ENCODE results near the gene OPCML. TPM values are rescaled to one million over a fixed set of nuclear protein-coding genes. Genes with fewer than 3 reads are reported as not detected.

OPCML gene
- polyA plus RNA-seq, 3 donors, result not detected

GRCh38 chr11:133269267-133269666, 263.0 kb downstream of the OPCML start:
- no peaks in the 10 kb centered on the region for H3K36me3 Mint-ChIP-seq
- no peak overlapping the region for H2AFZ ChIP-seq (ENCODE audit: insufficient read depth, low read depth, low read length, poor library complexity, severe bottlenecking)
- WGBS (ENCODE audit: insufficient coverage), result 100% methylated on average over 1 of the region's 2 CpGs
- no peak overlapping the region for H3K27ac Mint-ChIP-seq
- no peak for DNase-seq
- no peaks in the 10 kb centered on the region for H3K79me2 ChIP-seq (ENCODE audit: insufficient read depth, low read length)
- H4K20me1 ChIP-seq (ENCODE audit: insufficient read depth, low read length), result no peaks in the 10 kb centered on the region
- no peaks in the 10 kb centered on the region for H3K27me3 ChIP-seq (ENCODE audit: control insufficient read depth in 2 of 2, insufficient read depth in 2 of 2, low read length in 2 of 2)
- no peaks in the 10 kb centered on the region for H3K9me3 ChIP-seq (replicated peaks in 1 of 2; ENCODE audit: control insufficient read depth in 1 of 2, insufficient read depth in 1 of 2, low read length in 2 of 2)
- H3K36me3 ChIP-seq (replicated peaks in 1 of 2; ENCODE audit: control insufficient read depth in 1 of 2, insufficient read depth in 2 of 2, low read length in 2 of 2), result no peaks in the 10 kb centered on the region
- no peak overlapping the region for H3K9ac ChIP-seq (ENCODE audit: insufficient read depth, low read length, poor library complexity, severe bottlenecking)
- H3K9me3 Mint-ChIP-seq, result peaks cover 0 to 3% (median 0%) of the 10 kb centered on the region in 7 donors
- no peak overlapping the region for H3K4me3 Mint-ChIP-seq
- H3K4me3 ChIP-seq (replicated peaks in 1 of 3; ENCODE audit: low read depth in 2 of 3, low read length in 3 of 3), result no peak overlapping the region
- TF ChIP-seq CTCF (IDR thresholded peaks at IDR 0.05), result no peak
- no peak overlapping the region for H3K4me2 ChIP-seq (replicated peaks; ENCODE audit: extremely low read depth, low read length, poor library complexity, severe bottlenecking)
- intact Hi-C loops (cut with micrococcal nuclease), result no loop called here
- H3K4me1 Mint-ChIP-seq, result no peaks in the 10 kb centered on the region
- peaks cover 0 to 3% (median 0%) of the 10 kb centered on the region in 3 donors for H3K27me3 Mint-ChIP-seq (ENCODE audit: low read depth in 3 of 3)
- no peak overlapping the region for H3K27ac ChIP-seq (ENCODE audit: low read depth in 1 of 2, low read length in 2 of 2)
- no peaks in the 10 kb centered on the region for H3K4me1 ChIP-seq (ENCODE audit: control insufficient read depth in 1 of 2, insufficient read depth in 2 of 2, low read length in 2 of 2)

- Histone ChIP-seq H3K9ac (ENCODE audit: insufficient read depth, low read length, poor library complexity, severe bottlenecking) (no peak overlapping the region), H3K27me3 (ENCODE audit: control insufficient read depth in 2 of 2, insufficient read depth in 2 of 2, low read length in 2 of 2) (no peaks in the 10 kb centered on the region), H3K4me1 (ENCODE audit: control insufficient read depth in 1 of 2, insufficient read depth in 2 of 2, low read length in 2 of 2) (no peaks in the 10 kb centered on the region), H3K27ac (ENCODE audit: low read depth in 1 of 2, low read length in 2 of 2) (no peak overlapping the region), H3K9me3 (replicated peaks in 1 of 2; ENCODE audit: control insufficient read depth in 1 of 2, insufficient read depth in 1 of 2, low read length in 2 of 2) (no peaks in the 10 kb centered on the region), H3K79me2 (ENCODE audit: insufficient read depth, low read length) (no peaks in the 10 kb centered on the region), H3K4me3 (replicated peaks in 1 of 3; ENCODE audit: low read depth in 2 of 3, low read length in 3 of 3) (no peak overlapping the region), H3K36me3 (replicated peaks in 1 of 2; ENCODE audit: control insufficient read depth in 1 of 2, insufficient read depth in 2 of 2, low read length in 2 of 2) (no peaks in the 10 kb centered on the region), H2AFZ (ENCODE audit: insufficient read depth, low read depth, low read length, poor library complexity, severe bottlenecking) (no peak overlapping the region), H4K20me1 (ENCODE audit: insufficient read depth, low read length) (no peaks in the 10 kb centered on the region), H3K4me2 (replicated peaks; ENCODE audit: extremely low read depth, low read length, poor library complexity, severe bottlenecking) (no peak overlapping the region)
- H3K4me3 Mint-ChIP-seq, result no peak overlapping the region
- TF ChIP-seq CTCF (IDR thresholded peaks at IDR 0.05), result no peak
- intact Hi-C loops (cut with micrococcal nuclease), result no loop called here
- no peak for DNase-seq
- H3K27me3 Mint-ChIP-seq (ENCODE audit: low read depth in 3 of 3), result peaks cover 0 to 3% (median 0%) of the 10 kb centered on the region in 3 donors
- no peak overlapping the region for H3K27ac Mint-ChIP-seq
- H3K9me3 Mint-ChIP-seq, result peaks cover 0 to 5% (median 0%) of the 10 kb centered on the region in 7 donors
- WGBS (ENCODE audit: insufficient coverage), result 89% methylated on average over 1 of the region's 6 CpGs
- no peaks in the 10 kb centered on the region for H3K36me3 Mint-ChIP-seq
- no peaks in the 10 kb centered on the region for H3K4me1 Mint-ChIP-seq
Observed at GRCh38 chr11:133266986-133267385, 265.3 kb downstream of the OPCML start.
